HFFc6 (cell line): ENCODE data around the gene FHDC1. TPM values are rescaled to one million over a fixed set of nuclear protein-coding genes. Genes with fewer than 3 reads are reported as not detected.

Experiments used
- DNase-seq: peaks from one replicate; pipeline ENCODE4 v3.0.0-alpha.2; 2018
- H3K27ac Mint-ChIP-seq: 2 replicates; pipeline ENCODE4 v1.8.0; 2020; ENCODE audit warnings: mild to moderate bottlenecking, mixed read lengths
- H3K27me3 Mint-ChIP-seq: 2 replicates; pipeline ENCODE4 v1.8.0; 2021; ENCODE audit warnings: mild to moderate bottlenecking, moderate library complexity, mixed read lengths; ENCODE audit not compliant: insufficient read depth
- H3K36me3 Mint-ChIP-seq: 2 replicates; pipeline ENCODE4 v1.8.0; 2021; ENCODE audit warnings: low read depth, mixed read lengths
- H3K4me1 Mint-ChIP-seq: 2 replicates; pipeline ENCODE4 v1.8.0; 2020; ENCODE audit warnings: low read depth, mixed read lengths
- H3K4me3 Mint-ChIP-seq: 2 replicates; pipeline ENCODE4 v1.8.0; 2020; ENCODE audit warnings: mild to moderate bottlenecking, moderate library complexity, mixed read lengths
- H3K9me3 Mint-ChIP-seq: 2 replicates; pipeline ENCODE4 v1.8.0; 2020; ENCODE audit warnings: mild to moderate bottlenecking, mixed read lengths
- CTCF ChIP-seq: fragments of 200-600 bp; sonication (generic); IDR thresholded peaks from 2 replicates; pipeline ENCODE4 v1.5.0; 2021; ENCODE audit warnings: antibody characterized with exemption, mild to moderate bottlenecking
- total RNA-seq, 6 experiments: library from RNA; stranded (reverse); fragmentation: NEBNext Ultra II Directional; extraction: Animal tissue kit (Norgen Biotek cat#: 25700); gene quantifications; 2 replicates in 1 of 6; 3 replicates in 5 of 6; pipeline ENCODE4 v1.2.3, GENCODE V29; 2021

The FHDC1 gene
- total RNA-seq, 6 experiments from 2014 or later: 0.19 to 0.66 (median 0.28) TPM

GRCh38 chr4:152898606-152899005, 37.5 kb upstream of the FHDC1 start:
- H3K27ac Mint-ChIP-seq: no peak overlapping the region
- H3K4me1 Mint-ChIP-seq: peaks cover 20% of the 10 kb centered on the region

DNA sequence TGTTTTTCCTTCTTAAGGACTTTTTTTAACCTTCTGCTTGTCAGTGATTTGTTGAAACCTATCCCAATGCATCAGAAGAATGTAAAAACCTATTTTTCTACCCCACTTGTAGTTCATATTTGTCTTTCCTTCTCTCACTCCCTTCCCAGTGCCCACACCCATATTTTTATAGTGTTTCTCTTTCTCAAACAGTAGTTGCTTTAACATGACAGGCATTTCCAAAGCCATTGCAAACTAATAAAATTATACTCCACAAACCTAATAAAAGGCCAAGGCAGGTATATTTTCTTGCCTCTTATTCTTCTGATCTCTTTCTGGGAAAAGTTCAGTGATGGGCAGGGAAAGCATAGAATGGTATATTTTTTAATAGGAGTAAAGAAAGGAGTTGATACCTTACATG, 35.7 kb upstream of the FHDC1 start:
- H3K4me1 Mint-ChIP-seq: peaks cover 9% of the 10 kb centered on the region; the same call in 1 of the 2 replicates
- TF ChIP-seq CTCF: no peak
- H3K27me3 Mint-ChIP-seq: no peaks in the 10 kb centered on the region; the same call in 1 of the 2 replicates
- no peak for DNase-seq
- peaks cover 11% of the 10 kb centered on the region for H3K36me3 Mint-ChIP-seq
- no peak overlapping the region for H3K27ac Mint-ChIP-seq
- H3K9me3 Mint-ChIP-seq: no peaks in the 10 kb centered on the region
- H3K4me3 Mint-ChIP-seq: no peak overlapping the region

More at GRCh38 chr4:152898606-152899005, 37.5 kb upstream of the FHDC1 start:
- Mint-ChIP-seq H3K36me3 (peaks cover 10% of the 10 kb centered on the region), H3K4me3 (no peak overlapping the region), H3K27me3 (no peaks in the 10 kb centered on the region; the same call in 1 of the 2 replicates), H3K9me3 (no peaks in the 10 kb centered on the region)
- DNase-seq: no peak
- no peak for TF ChIP-seq CTCF

DNA sequence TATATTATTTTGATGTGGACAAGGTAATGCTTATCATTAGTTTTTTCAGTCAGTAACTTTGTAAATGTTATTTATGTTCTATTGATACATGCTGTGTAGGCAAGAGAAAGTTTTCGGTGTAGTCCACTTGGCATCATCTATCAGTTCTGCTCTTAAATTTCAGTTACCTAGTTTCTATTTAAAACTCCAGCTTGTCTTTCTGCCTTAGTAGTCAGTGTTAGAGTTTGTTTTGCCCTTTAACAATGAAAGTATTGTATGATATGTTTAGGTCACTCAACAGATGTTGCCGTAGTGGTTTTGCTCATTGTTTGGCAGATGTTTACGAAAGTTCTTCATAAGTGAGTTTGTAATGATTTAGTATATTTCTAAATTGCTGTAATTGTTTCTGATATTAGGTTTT, 34.9 kb upstream of the FHDC1 start:
- H3K4me1 Mint-ChIP-seq: peaks cover 9% of the 10 kb centered on the region; the same call in 1 of the 2 replicates

GRCh38 chr4:152903658-152904057, 32.5 kb upstream of the FHDC1 start:
- H3K27ac Mint-ChIP-seq: no peak overlapping the region
- no peak for DNase-seq
- H3K36me3 Mint-ChIP-seq: peaks cover 16% of the 10 kb centered on the region
- no peaks in the 10 kb centered on the region for H3K4me1 Mint-ChIP-seq
- H3K4me3 Mint-ChIP-seq: no peak overlapping the region
- no peak for TF ChIP-seq CTCF
- H3K27me3 Mint-ChIP-seq: no peaks in the 10 kb centered on the region; the same call in 1 of the 2 replicates
- H3K9me3 Mint-ChIP-seq: no peaks in the 10 kb centered on the region

More for the DNA sequence above, 34.9 kb upstream of the FHDC1 start:
- Mint-ChIP-seq H3K4me3 (no peak overlapping the region), H3K36me3 (peaks cover 13% of the 10 kb centered on the region), H3K27me3 (no peaks in the 10 kb centered on the region; the same call in 1 of the 2 replicates), H3K27ac (no peak overlapping the region), H3K9me3 (no peaks in the 10 kb centered on the region)
- no peak for TF ChIP-seq CTCF
- no peak for DNase-seq

- Mint-ChIP-seq H3K4me3 (no peak overlapping the region), H3K4me1 (no peaks in the 10 kb centered on the region), H3K27ac (no peak overlapping the region), H3K36me3 (peaks cover 11% of the 10 kb centered on the region), H3K27me3 (no peaks in the 10 kb centered on the region), H3K9me3 (no peaks in the 10 kb centered on the region)
- no peak for TF ChIP-seq CTCF
- DNase-seq: no peak
These were observed 26.2 kb upstream of the FHDC1 start for GRCh38 chr4:152909901-152910300.

- Mint-ChIP-seq H3K36me3 (peaks cover 11% of the 10 kb centered on the region), H3K27ac (no peak overlapping the region), H3K9me3 (no peaks in the 10 kb centered on the region), H3K27me3 (no peaks in the 10 kb centered on the region), H3K4me3 (no peak overlapping the region), H3K4me1 (no peaks in the 10 kb centered on the region)
- DNase-seq: no peak
- TF ChIP-seq CTCF: no peak
These were observed 25.6 kb upstream of the FHDC1 start for GRCh38 chr4:152910521-152910920.
